Stimulated activated CD8-positive, alpha-beta memory T cell treated with anti-CD3 and anti-CD28 coated beads, Interleukin-4, amount 100 ng/mL, for 1 hour (primary cell): Measurements from ENCODE around the gene HINFP.
A peak's percentile ranks its signal among the peaks of the same experiment; 100 is the strongest.
"Not testable (repeated sequence)": the region's sequence is repeated elsewhere in the genome, so short reads cannot be mapped to it uniquely, and the experiment has no call there.

ENCODE experiments used
- DNase-seq, 2 donors: peaks; one replicate each; pipeline ENCODE4 v3.0.0-alpha.2; 2020; ENCODE audit warnings: low read depth in 2 of 2, low spot score in 1 of 2

The HINFP gene

GRCh38 chr11:119154178-119154577 is 32.8 kb downstream of the HINFP start:
- DNase-seq, result no peak

- no peak for DNase-seq
Measured at GRCh38 chr11:119155733-119156492, 34.5 kb downstream of the HINFP start.

- DNase-seq, result no peak
Measured at GRCh38 chr11:119156496-119156895, 35.1 kb downstream of the HINFP start.

- DNase-seq, result no peak
Measured at GRCh38 chr11:119157063-119157462, 35.7 kb downstream of the HINFP start.

- DNase-seq, result no peak
Measured at GRCh38 chr11:119158467-119158866, 37.1 kb downstream of the HINFP start.

- DNase-seq, result no peak
Measured at GRCh38 chr11:119160151-119160550, 38.8 kb downstream of the HINFP start.

- DNase-seq, result no peak
Measured at GRCh38 chr11:119161871-119162270, 40.5 kb downstream of the HINFP start.

GRCh38 chr11:119166368-119167076 is 45.1 kb downstream of the HINFP start:
- DNase-seq, result no peak

GRCh38 chr11:119167077-119167458 is 45.7 kb downstream of the HINFP start:
- DNase-seq, result not testable (repeated sequence)

GRCh38 chr11:119167933-119168332 is 46.6 kb downstream of the HINFP start:
- DNase-seq, result no peak

- peak; percentile 47 to 68 for DNase-seq
Measured at GRCh38 chr11:119168471-119169281, 47.3 kb downstream of the HINFP start, which contains the start of gene NLRX1. NLRX1 (plus strand) TSS chr11:119168725; CDS start chr11:119171404, 2,679 bp downstream.

GRCh38 chr11:119169282-119169719 is 47.9 kb downstream of the HINFP start:
- DNase-seq, result no peak

- no peak for DNase-seq
Measured at GRCh38 chr11:119172513-119172912, 51.1 kb downstream of the HINFP start.

- DNase-seq, result no peak
Measured at GRCh38 chr11:119173453-119173852, 52.1 kb downstream of the HINFP start.

GRCh38 chr11:119175493-119176077 is 54.2 kb downstream of the HINFP start:
- no peak for DNase-seq

GRCh38 chr11:119178166-119178680 is 56.8 kb downstream of the HINFP start:
- DNase-seq, result no peak

GRCh38 chr11:119179342-119179741 is 58.0 kb downstream of the HINFP start:
- no peak for DNase-seq

- no peak for DNase-seq
Measured at GRCh38 chr11:119179983-119180382, 58.6 kb downstream of the HINFP start.

- no peak for DNase-seq
Measured at GRCh38 chr11:119180729-119181676, 59.6 kb downstream of the HINFP start.
